A673 (cell line): ENCODE data around the gene OTUD6A. TPM values are rescaled to one million over a fixed set of nuclear protein-coding genes. Genes with fewer than 3 reads are reported as not detected.
A peak's percentile ranks its signal among the peaks of the same experiment; 100 is the strongest.

Experiments
- BruUV-seq: library from RNA; stranded (reverse); fragments of 400-500 nt; replicated peaks from 2 replicates; lab custom pipeline; 2021; lab: Mats Ljungman, UMichigan
- CTCF ChIA-PET: fragments of 300-600 bp; sonication (Branson Sonifier 250); formaldehyde crosslinking; loops from one replicate; lab custom pipeline; 2022; ENCODE audit warnings: antibody characterized with exemption; lab: Charles Lee
- POLR2A ChIA-PET: fragments of 300-600 bp; sonication (Branson Sonifier 250); formaldehyde crosslinking; loops from one replicate; lab custom pipeline; 2022; ENCODE audit warnings: antibody characterized with exemption; ENCODE audit not compliant: low non-redundant PET; lab: Charles Lee
- DNase-seq: peaks from one replicate; pipeline ENCODE4 v3.0.0-alpha.2; 2015; ENCODE audit warnings: low spot score
- H3K27ac ChIP-seq: fragments of 200-600 bp; sonication (generic); 2 replicates; pipeline ENCODE4 v1.5.1; 2016; ENCODE audit warnings: mixed run types, low read depth, mild to moderate bottlenecking, mixed read lengths, antibody characterized with exemption, low read length; ENCODE audit not compliant: poor library complexity, severe bottlenecking
- H3K27me3 ChIP-seq: fragments of 200-600 bp; sonication (generic); replicated peaks from 2 replicates; pipeline ENCODE4 v1.6.1; 2017; ENCODE audit warnings: mixed run types, low read depth, mild to moderate bottlenecking, mixed read lengths, antibody characterized with exemption, low read length; ENCODE audit not compliant: insufficient read depth, poor library complexity
- H3K36me3 ChIP-seq: fragments of 200-600 bp; sonication (generic); 2 replicates; pipeline ENCODE4 v1.6.1; 2016; ENCODE audit warnings: mixed run types, mild to moderate bottlenecking, mixed read lengths, antibody characterized with exemption, low read length; ENCODE audit not compliant: insufficient read depth, poor library complexity, severe bottlenecking
- H3K4me1 ChIP-seq: fragments of 200-600 bp; sonication (generic); 2 replicates; pipeline ENCODE4 v1.6.1; 2017; ENCODE audit warnings: mixed run types, mild to moderate bottlenecking, mixed read lengths, antibody characterized with exemption, low read length; ENCODE audit not compliant: insufficient read depth, poor library complexity, severe bottlenecking
- H3K4me3 ChIP-seq: fragments of 200-600 bp; sonication (generic); 2 replicates; pipeline ENCODE4 v1.5.1; 2016; ENCODE audit warnings: low read depth, mixed run types, mild to moderate bottlenecking, mixed read lengths, low read length; ENCODE audit not compliant: poor library complexity, severe bottlenecking
- H3K9me3 ChIP-seq: fragments of 200-600 bp; sonication (generic); 2 replicates; pipeline ENCODE4 v1.6.1; 2016; ENCODE audit warnings: mixed run types, low read depth, mild to moderate bottlenecking, mixed read lengths, antibody characterized with exemption, low read length; ENCODE audit not compliant: poor library complexity, severe bottlenecking
- EZH2 ChIP-seq: fragments of 200-600 bp; sonication (generic); IDR thresholded peaks from 2 replicates; pipeline ENCODE4 v1.6.1; 2017; ENCODE audit warnings: borderline replicate concordance, low read depth, mild to moderate bottlenecking, mixed read lengths, antibody characterized with exemption, low read length; ENCODE audit not compliant: poor library complexity, severe bottlenecking
- intact Hi-C: fragments of 100-400 bp; cut with micrococcal nuclease; formaldehyde crosslinking; loops from one replicate; pipeline ENCODE4 v1.10.0; 2022; ENCODE audit not compliant: unreplicated experiment
- total RNA-seq: library from RNA; stranded (reverse); gene quantifications from 2 replicates; pipeline ENCODE4 v1.2.3, GENCODE V29; 2021
- TF ChIP-seq, protein P1 (sequence below): fragments of 300-800, 200-600 bp; sonication (generic); conservative IDR thresholded peaks from 2 replicates; pipeline ENCODE4 v1.5.1; 2017; ENCODE audit warnings: low read depth, mild to moderate bottlenecking, antibody characterized with exemption, low read length, moderate library complexity, mixed read lengths

The OTUD6A gene
- total RNA-seq, 1 experiment from 2014 or later, result not detected

DNA sequence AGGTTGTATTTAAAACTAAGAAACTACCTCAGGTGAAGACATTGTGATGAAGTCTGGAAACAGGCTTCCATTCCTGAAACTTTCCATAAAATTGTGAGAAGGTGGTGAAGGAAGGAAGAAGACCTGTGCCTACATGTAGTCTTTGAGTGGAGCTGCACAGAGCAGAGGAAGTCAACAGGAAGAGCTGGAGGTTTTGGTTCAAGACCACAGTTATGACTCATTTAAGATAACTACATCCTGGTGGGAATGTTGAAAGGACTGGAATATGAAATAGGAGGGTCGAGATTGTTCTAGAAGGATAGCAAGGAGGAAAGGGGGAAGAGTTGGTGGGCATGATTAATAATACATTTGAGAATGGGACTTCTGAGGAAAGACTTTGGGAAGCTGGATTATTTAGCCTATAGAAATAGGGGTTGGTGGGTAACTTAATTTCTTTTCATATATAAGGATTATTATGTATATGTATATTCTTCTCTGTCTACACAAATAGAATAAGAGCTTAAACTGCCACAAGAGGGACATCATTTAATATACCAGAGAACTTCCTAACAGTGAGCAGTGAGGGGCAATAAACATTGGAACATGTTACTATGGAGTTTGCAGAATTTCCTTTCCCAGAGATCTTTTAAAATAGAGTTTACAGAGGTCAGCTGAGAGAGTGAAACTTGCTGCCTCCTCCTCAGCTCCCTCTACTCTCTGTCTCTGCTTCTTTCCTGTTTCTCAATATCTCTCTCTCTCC, 36.0 kb upstream of the OTUD6A start:
- intact Hi-C loops, result no loop called here
- Histone ChIP-seq H3K27me3 (no peaks in the 10 kb centered on the region), H3K27ac (no peak overlapping the region), H3K36me3 (no peaks in the 10 kb centered on the region), H3K4me3 (no peak overlapping the region), H3K4me1 (no peaks in the 10 kb centered on the region), H3K9me3 (no peaks in the 10 kb centered on the region)
- BruUV-seq, result no TSS peak
- CTCF ChIA-PET, result interaction anchor here (0.5 kb wide), 1 partner anchor 9 kb away, joined by 3 read pairs; no protein-coding TSS in a partner anchor
- no peak for DNase-seq
- TF ChIP-seq, protein P1, sequence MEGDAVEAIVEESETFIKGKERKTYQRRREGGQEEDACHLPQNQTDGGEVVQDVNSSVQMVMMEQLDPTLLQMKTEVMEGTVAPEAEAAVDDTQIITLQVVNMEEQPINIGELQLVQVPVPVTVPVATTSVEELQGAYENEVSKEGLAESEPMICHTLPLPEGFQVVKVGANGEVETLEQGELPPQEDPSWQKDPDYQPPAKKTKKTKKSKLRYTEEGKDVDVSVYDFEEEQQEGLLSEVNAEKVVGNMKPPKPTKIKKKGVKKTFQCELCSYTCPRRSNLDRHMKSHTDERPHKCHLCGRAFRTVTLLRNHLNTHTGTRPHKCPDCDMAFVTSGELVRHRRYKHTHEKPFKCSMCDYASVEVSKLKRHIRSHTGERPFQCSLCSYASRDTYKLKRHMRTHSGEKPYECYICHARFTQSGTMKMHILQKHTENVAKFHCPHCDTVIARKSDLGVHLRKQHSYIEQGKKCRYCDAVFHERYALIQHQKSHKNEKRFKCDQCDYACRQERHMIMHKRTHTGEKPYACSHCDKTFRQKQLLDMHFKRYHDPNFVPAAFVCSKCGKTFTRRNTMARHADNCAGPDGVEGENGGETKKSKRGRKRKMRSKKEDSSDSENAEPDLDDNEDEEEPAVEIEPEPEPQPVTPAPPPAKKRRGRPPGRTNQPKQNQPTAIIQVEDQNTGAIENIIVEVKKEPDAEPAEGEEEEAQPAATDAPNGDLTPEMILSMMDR, result no peak
- no peak for TF ChIP-seq EZH2
- POLR2A ChIA-PET, result no interaction called here

DNA sequence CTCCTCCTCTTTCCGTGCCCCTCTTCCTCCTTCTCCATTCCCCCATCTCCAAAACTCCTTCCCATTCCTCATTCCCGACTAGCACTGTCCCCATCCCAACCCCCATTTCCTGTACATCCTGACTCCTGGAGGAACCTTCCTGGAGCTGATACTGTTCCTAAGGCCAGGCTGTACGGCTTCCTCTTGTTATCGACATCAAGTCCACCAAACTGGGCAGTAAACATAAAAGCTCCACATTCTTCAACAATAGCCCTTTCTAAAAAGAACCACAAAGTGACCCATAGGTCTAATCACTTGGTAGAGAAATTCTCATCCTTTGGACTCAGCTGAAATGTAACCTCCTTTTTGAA, 35.4 kb upstream of the OTUD6A start:
- Histone ChIP-seq H3K27ac (no peak overlapping the region), H3K9me3 (no peaks in the 10 kb centered on the region), H3K4me1 (no peaks in the 10 kb centered on the region), H3K36me3 (no peaks in the 10 kb centered on the region), H3K27me3 (no peaks in the 10 kb centered on the region), H3K4me3 (no peak overlapping the region)
- CTCF ChIA-PET, result interaction anchor here (0.5 kb wide), 1 partner anchor 10 kb away, joined by 3 read pairs; no protein-coding TSS in a partner anchor
- BruUV-seq, result no TSS peak
- POLR2A ChIA-PET, result no interaction called here
- TF ChIP-seq, protein P1, result no peak
- TF ChIP-seq EZH2, result no peak
- DNase-seq, result no peak
- intact Hi-C loops, result no loop called here

DNA sequence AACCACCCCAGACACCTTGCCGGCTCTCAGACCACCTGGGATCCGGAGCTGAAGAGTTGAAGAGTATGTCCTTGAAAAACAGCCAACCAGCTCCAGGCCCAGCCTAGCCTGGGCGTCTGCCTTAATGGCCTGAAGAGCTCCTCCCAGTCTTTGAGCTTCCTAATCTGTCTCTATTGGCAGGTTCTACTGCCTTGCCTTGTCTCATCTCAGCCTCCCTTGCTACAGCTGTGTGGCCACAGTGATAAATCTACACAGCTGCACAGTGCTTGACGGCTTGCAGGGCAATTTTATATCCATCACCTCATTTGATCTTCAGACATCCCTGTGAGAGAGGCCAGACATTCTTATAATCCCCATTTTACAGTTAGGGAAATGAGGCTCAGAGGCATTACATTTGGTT, 32.4 kb upstream of the OTUD6A start:
- peak; percentile 7 for DNase-seq
- TF ChIP-seq, protein P1, result no peak
- TF ChIP-seq EZH2, result no peak
- no TSS peak for BruUV-seq
- intact Hi-C loops, result loop anchor here (1.0 to 10.0 kb wide), 2 partner anchors 492 to 605 kb away; no protein-coding TSS in a partner anchor
- CTCF ChIA-PET, result interaction anchor here (0.6 to 1.2 kb wide), 3 partner anchors 18 to 492 kb away, joined by 3 to 5 read pairs (median 4); no protein-coding TSS in a partner anchor
- Histone ChIP-seq H3K27ac (no peak overlapping the region), H3K4me3 (no peak overlapping the region), H3K27me3 (no peaks in the 10 kb centered on the region), H3K36me3 (no peaks in the 10 kb centered on the region), H3K4me1 (no peaks in the 10 kb centered on the region), H3K9me3 (no peaks in the 10 kb centered on the region)
- POLR2A ChIA-PET, result no interaction called here
